Activated CD8-positive, alpha-beta memory T cell treated with anti-CD3 and anti-CD28 coated beads for 48 hours (primary cell): ENCODE results near the gene CCNDBP1.
"Not testable (repeated sequence)": the region's sequence is repeated elsewhere in the genome, so short reads cannot be mapped to it uniquely, and the experiment has no call there.

Experiments used
- DNase-seq, 3 experiments: peaks; one replicate each; pipeline ENCODE4 v3.0.0-alpha.2; 2020; ENCODE audit warnings: low read depth in 2 of 3, low spot score in 2 of 3

Gene CCNDBP1

DNA sequence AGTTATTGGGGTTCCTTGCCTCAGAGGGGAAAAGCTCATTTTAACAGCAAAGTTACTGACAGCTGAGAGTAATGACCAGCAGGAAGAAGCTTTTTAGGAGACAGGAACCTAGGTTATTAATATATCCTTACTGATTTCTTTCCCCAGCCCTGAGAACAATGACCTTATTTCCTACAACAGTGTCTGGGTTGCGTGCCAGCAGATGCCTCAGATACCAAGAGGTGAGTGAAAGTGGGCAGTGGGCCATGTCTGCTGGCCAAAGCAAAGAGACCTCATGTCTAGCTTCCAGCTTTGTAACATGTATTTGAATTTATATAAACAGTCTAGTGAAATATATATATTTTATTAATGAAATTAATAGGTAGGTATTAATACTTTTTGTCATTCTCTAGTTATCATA is 5.0 kb downstream of the CCNDBP1 start:
- no peak for DNase-seq

DNA sequence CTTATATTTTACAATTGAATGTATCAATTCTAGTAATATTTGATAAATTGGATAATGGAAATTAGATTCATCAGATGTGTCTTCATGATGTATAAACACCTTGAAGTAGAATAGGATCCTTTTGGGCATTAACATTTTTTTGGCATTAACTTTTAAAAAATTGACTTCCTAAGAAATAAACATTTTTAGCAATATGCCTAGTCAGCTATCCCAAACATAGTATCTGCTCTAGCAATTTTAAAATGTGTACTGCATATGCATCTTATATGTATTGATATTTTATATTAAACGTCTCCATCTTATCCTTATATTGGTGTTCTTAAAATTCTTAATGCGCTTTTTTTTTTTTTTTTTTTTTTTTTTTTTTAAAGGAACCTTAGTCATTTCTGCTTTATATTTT is 8.5 kb downstream of the CCNDBP1 start:
- DNase-seq: no peak

DNA sequence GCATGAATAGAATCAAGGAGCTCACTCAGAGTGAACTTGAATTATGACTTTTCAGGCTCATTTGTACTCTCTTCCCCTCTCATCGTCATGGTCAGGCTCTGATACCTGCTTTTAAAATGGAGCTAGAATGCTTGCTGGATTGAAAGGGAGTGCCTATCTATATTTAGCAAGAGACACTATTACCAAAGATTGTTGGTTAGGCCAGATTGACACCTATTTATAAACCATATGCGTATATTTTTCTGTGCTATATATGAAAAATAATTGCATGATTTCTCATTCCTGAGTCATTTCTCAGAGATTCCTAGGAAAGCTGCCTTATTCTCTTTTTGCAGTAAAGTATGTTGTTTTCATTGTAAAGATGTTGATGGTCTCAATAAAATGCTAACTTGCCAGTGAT is 9.6 kb downstream of the CCNDBP1 start:
- no peak for DNase-seq

DNA sequence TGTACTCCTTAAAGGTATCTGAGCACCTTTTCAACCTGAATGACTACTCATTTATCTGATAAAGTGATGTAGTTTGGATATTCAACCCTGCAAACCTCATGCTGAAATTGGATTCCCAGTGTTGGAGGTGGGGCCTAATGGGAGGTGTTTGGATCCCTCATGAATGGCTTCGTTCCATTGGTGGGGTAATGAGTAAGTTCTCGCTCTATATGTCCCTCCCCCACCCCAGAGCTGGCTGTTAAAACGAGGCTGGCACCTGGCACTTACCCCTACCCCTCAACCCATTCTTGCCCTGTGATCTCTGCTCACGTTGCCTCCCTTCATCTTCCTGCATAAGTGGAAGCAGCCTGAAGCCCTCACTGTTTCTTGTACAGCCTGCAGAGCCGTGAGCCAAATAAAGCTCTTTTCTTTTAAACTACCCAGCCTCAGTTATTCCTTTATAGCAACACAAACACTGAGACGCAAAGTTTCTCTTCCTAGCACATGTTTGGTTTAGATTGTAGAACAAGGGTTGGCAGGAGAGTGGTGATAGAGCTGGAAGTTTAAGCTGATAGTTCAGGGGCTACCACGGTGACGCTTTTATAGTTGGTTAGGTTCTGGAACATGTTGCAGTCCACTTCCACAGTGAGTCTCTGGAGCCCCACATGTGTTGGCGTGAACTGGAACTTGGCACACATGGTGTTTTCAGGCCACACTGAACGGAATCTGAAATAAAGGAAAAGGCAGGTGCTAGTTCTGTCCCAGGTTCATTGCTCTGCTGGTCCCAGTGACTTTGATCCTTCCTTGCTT is 11.8 kb downstream of the CCNDBP1 start:
- DNase-seq: no peak

GRCh38 chr15:43197773-43198172 is 12.6 kb downstream of the CCNDBP1 start:
- DNase-seq: not testable (repeated sequence)

DNA sequence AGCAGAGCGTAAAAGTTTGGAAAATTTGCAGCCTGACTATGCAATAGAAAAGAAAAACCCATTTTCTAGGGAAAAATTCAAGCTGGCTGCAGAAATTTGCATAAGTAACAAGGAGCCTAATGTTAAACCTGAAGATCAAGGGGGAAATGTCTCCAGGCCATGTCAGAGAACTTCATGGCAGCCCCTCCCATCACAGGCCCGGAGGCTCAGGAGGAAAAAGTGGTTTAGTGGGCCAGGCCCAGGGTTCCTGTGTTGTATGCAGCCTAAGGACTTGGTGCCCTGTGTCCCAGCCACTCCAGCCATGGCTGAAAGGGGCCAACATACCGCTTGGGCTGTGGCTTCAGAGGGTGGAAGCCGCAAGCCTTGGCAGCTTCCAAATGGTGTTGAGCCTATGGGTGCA is 13.4 kb downstream of the CCNDBP1 start:
- DNase-seq: not testable (repeated sequence)

GRCh38 chr15:43198992-43199391 is 13.8 kb downstream of the CCNDBP1 start:
- no peak for DNase-seq

DNA sequence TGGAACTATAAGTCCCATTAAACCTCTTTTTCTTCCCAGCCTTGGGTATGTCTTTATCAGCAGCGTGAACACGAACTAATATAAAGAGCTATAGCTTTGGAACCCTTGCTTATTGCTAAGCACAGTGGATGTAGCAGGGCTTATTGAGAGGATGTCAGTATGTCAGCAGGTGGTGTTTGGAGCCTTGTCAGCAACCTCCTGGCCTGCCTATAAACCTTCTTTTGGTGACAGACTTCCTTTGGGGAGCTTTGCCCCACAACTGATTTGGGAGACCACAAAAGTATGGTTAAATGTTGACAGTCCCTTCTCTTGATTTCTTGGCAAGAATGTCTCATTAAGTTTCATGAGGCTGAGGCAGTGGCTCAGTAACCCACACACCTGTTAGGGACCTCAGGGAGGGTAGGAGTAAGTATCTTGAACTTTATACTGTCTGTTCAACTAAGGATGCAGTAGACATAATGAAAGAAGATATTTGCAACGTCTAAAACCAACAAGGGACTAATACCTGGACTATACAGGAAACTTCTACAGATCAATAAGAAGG is 14.8 kb downstream of the CCNDBP1 start:
- no peak for DNase-seq

DNA sequence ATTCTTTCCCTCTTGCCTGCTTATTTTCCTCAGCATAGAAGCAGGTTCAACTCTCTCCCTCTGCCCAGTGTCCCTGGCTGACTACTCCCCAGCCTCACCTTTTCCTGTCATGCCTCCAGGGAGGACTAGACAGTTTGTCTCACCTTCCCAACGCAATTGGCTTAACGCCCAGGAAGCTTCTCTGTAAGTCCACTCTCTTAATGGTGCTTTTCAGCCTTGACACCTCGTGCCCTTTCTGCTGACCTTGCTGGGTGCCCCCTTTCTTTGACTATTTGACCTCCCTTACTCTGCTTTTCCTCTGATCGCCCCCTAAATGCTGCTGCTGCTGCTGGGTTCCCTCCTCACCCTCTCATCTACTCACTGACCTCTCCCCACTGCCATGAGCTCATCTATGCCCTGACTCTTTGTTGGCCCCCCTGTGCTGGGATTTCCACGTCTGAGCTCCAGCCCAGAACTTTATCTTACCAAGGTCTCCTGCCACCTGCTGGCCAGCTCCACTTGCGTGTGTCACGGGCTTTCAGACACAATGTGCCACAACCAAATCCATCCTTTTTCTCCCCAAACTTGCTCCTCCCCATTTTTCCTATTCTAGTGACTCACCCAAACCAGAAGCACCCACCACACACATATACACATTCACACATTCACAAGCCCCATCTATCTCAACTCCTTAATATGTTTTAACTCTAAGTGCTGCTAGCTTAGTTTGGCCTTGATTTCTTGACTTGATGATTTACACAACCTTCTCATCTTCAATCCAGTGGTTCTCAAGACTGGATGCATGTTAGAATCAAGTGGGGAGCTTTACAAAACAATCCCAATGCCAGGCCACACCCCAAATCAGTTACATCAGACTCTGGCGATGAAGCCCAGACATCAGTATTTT is 19.1 kb downstream of the CCNDBP1 start:
- DNase-seq: peak in 1 of 3 experiments; percentile 21

DNA sequence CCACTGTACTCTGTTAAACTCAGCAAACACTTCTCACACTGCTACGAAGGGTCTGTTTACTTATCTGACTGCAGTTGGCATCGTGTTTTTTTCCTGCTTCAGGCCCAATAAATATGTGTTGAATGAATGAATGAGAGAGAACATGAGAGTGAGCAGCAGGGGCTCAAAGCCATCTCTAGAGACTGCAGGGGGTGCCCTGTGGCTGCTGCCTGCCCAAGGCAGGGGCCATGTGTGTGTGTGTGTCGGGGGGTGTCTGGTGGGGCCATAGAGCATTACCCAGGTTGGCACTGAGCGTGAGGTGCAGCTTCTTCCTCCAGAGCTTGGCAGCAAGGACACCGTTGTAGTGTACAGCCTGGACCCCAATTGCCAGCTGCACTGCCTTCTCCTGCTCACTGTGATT is 20.9 kb downstream of the CCNDBP1 start:
- no peak for DNase-seq

- DNase-seq: no peak
Measured at GRCh38 chr15:43207024-43207423, 21.8 kb downstream of the CCNDBP1 start.

- no peak for DNase-seq
Measured at GRCh38 chr15:43208052-43209002, 23.1 kb downstream of the CCNDBP1 start.

DNA sequence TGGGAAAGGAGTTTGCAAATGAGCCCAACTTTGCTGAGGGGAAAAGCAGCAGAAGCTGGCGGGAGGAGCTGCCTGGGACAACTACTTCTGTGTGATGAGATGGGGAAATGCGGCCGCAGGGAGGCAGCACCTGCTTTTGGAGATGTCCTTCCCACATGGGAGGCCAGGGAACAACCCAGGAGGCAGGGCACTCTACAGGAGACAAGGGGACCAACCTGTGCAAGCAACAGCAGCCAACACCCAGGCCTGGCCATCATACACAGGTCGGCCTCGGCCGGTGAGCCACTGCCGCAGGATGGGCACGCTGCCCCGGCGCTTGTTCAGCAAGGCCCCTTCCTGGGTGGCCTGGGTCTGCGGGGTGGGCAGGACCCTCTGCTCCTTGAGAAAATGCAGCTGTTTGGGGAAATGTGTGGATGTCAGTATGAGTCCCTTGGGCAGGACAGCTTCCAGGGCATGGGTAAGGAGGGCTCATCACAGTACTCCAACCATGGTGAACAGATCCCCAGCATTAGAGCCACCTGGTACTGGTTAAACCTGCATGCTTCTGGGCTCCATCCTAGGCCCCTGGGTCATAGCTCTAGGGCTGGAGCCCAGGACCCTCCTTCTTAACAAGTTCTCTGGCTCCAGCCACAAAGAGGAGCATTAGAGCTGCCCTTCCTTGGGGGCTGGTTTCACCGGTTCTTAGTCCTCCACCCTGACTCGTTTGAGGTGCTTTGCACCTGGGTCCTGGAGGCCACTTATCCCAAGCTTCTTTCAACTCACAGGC is 24.0 kb downstream of the CCNDBP1 start:
- DNase-seq: no peak

DNA sequence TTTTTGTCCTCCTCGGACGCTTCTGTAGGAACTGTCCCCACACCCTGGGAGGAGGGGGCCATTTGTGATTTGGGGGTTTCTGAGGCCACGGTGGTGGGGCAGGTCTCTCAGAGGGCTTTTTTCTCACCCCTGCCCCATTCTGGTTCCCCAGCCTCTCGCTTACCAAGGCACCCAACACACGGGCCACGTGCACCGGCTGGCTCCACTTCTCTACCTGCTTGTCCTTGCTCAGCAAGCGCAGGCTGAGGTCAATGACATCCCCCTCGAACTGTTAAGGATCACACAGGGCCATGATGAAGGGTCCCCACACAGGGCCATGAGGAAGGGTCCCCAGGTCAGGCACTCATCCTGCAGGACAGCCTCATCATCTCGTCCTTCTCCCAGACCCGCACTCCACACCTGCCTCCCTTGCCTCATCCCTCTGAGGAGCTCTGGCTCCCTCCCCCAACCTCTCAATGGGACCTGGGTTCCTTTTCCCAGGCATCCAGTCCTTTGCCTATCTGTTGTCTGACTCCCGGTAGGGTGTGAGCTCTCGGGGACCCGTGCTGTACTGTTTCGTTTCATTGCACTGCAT is 25.1 kb downstream of the CCNDBP1 start:
- no peak for DNase-seq

DNA sequence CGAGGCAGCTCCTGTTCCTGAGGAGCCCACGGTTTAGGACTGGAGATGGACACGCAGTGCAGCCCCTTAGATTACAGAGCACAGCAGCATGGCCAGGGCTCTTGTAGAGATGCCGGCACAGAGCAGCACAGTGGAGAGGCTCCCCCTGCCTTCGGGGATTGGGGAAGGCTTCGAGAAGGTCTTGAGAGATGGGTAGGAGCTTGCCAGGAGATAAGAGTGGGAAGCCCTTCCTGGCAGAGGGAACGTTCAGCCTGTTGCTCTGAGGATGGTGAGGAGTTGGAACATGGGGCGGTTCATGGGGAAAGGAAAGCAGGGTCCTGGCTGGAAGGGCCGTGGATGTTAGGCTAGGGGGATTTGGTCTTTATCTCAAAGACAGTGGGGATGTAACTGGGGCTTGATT is 25.6 kb downstream of the CCNDBP1 start:
- no peak for DNase-seq

GRCh38 chr15:43211224-43211735 is 26.1 kb downstream of the CCNDBP1 start:
- no peak for DNase-seq

DNA sequence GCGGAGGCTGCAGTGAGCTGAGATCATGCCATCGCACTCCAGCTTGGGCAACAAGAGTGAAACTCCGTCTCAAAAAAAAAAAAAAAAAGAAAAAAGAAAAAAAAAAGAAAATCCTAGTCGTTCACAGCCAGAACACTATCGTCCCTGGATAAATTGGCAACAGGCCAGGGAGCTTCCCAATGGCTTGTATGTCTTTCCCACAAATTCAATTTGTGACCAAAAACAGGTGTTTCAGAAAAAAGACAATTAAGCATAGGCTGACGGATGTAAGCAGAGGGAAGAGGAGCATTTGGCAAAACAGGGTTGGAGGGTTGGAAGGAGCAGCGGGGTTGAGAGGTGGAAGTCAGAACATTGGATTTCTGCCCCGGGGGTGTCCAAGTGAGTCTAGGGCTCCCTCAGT is 27.1 kb downstream of the CCNDBP1 start:
- no peak for DNase-seq

- DNase-seq: no peak
Measured at GRCh38 chr15:43212951-43213350, 27.7 kb downstream of the CCNDBP1 start.

- DNase-seq: no peak
Measured at GRCh38 chr15:43213466-43213865, 28.3 kb downstream of the CCNDBP1 start.

DNA sequence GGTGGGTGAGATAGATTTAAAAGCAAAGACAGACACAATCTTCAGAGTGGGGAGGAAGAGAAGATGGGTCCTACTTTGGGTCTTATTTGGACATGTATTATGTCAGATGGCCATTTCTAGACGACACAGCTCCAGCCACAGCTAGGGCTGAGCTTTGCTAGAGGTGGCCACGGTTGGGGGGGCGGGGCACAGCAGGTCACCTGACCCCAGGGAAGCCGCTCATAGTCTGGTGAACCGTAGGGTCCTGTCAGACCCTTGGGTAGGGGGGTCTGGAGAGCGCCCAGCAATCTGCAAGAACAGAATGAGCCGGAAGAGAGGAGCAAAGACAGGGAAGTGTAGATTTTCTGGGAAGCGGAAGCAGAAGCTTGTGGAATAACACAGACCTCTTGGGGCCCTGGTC is 29.0 kb downstream of the CCNDBP1 start:
- no peak for DNase-seq
